HepG2 (cell line): Measurements from ENCODE around the gene APOM. TPM values are rescaled to one million over a fixed set of nuclear protein-coding genes. Genes with fewer than 3 reads are reported as not detected.

Source experiments
- ATAC-seq: fragments of 200-7000 bp; cut with Tn5 transposase; 3 replicates; pipeline ENCODE4 v1.9.1; 2020; ENCODE audit warnings: mild to moderate bottlenecking, moderate library complexity
- Bru-seq: library from RNA; stranded (reverse); fragments of 400-500 nt; gene quantifications from one replicate; lab custom pipeline; 2021; lab: Mats Ljungman, UMichigan
- BruChase-seq, 2 experiments: library from RNA; stranded (reverse); fragments of 400-500 nt; gene quantifications; one replicate each; lab custom pipeline; 2021; lab: Mats Ljungman, UMichigan
- BruUV-seq: library from RNA; stranded (reverse); fragments of 400-500 nt; replicated peaks from 2 replicates; lab custom pipeline; 2021; lab: Mats Ljungman, UMichigan
- CTCF ChIA-PET: fragments of 300-600 bp; formaldehyde crosslinking; extraction: SDS; loops from one replicate; lab custom pipeline; 2021; ENCODE audit warnings: low total read pairs, inconsistent platforms, low intra/inter-chr PET ratio; lab: Yijun Ruan, JAX
- POLR2A ChIA-PET: fragments of 350-600 bp; sonication (Branson Sonifier 250); formaldehyde crosslinking; loops from one replicate; lab custom pipeline; 2020; ENCODE audit warnings: antibody characterized with exemption, inconsistent platforms; lab: Yijun Ruan, JAX
- DNase-seq: peaks from one replicate; pipeline ENCODE4 v3.0.0-alpha.2; 2015; ENCODE audit warnings: low spot score
- FAIRE-seq: peaks from 3 replicates; lab custom pipeline; 2011; peaks lifted over from hg19 to GRCh38; lab: Jason Lieb, UNC
- H2AFZ ChIP-seq: one replicate; pipeline ENCODE4 v1.6.1; 2011; ENCODE audit warnings: low read length, inconsistent platforms
- H3K27ac ChIP-seq: fragments of 300-600 bp; 3 replicates; pipeline ENCODE4 v1.8.0; 2011; ENCODE audit warnings: mixed run types, mild to moderate bottlenecking, mixed read lengths, low read length, inconsistent platforms; ENCODE audit not compliant: insufficient read depth; ENCODE audit errors: extremely low read length
- H3K27me3 ChIP-seq, 2 experiments: fragments of 200-600 bp in 1 of 2; 2 replicates in 1 of 2; 3 replicates in 1 of 2; pipeline versions ENCODE4 v1.6.0 to v1.8.0; 2011; ENCODE audit warnings: low read length in 2 of 2, mild to moderate bottlenecking in 2 of 2, moderate library complexity in 2 of 2, inconsistent platforms in 1 of 2; ENCODE audit not compliant: insufficient read depth in 2 of 2, control insufficient read depth in 1 of 2
- H3K36me3 ChIP-seq, 2 experiments: fragments of 200-600 bp in 1 of 2; replicated peaks in 1 of 2; 2 replicates in 1 of 2; 3 replicates in 1 of 2; pipeline versions ENCODE4 v1.5.1 to v1.8.0; 2011; ENCODE audit warnings: low read length in 2 of 2, inconsistent platforms in 1 of 2; ENCODE audit not compliant: insufficient read depth in 2 of 2, control insufficient read depth in 1 of 2
- H3K4me1 ChIP-seq: 2 replicates; pipeline ENCODE4 v1.5.1; 2012; ENCODE audit warnings: low read length, inconsistent platforms; ENCODE audit not compliant: insufficient read depth
- H3K4me2 ChIP-seq: 2 replicates; pipeline ENCODE4 v1.6.0; 2011; ENCODE audit warnings: low read depth, low read length, inconsistent platforms
- H3K4me3 ChIP-seq, 3 experiments: fragments of 200-600 bp in 1 of 3; sonication (generic), shearing (Covaris generic) in 1 of 3; replicated peaks in 1 of 3; 2 replicates each; pipeline ENCODE4 v1.5.1; 2011 to 2016; ENCODE audit warnings: low read length in 3 of 3, inconsistent platforms in 2 of 3, low read depth in 2 of 3, mild to moderate bottlenecking in 2 of 3, control low read depth in 1 of 3, mixed read lengths in 1 of 3; ENCODE audit not compliant: insufficient read depth in 1 of 3
- H3K79me2 ChIP-seq: one replicate; pipeline ENCODE4 v1.6.1; 2011; ENCODE audit warnings: low read length, inconsistent platforms; ENCODE audit not compliant: insufficient read depth
- H3K9ac ChIP-seq: 2 replicates; pipeline ENCODE4 v1.6.0; 2011; ENCODE audit warnings: mild to moderate bottlenecking, low read depth, low read length, inconsistent platforms; ENCODE audit not compliant: insufficient read depth
- H3K9me3 ChIP-seq: 2 replicates; pipeline ENCODE4 v1.5.1; 2012; ENCODE audit warnings: mild to moderate bottlenecking, low read length
- H4K20me1 ChIP-seq: 2 replicates; pipeline ENCODE4 v1.6.0; 2011; ENCODE audit warnings: inconsistent platforms, mild to moderate bottlenecking, low read length, moderate library complexity; ENCODE audit not compliant: insufficient read depth
- BRCA1 ChIP-seq: sonication (generic); formaldehyde crosslinking; IDR thresholded peaks from 2 replicates; pipeline ENCODE4 v1.4.0; 2020; ENCODE audit warnings: missing genetic modification reagents
- CBX2 ChIP-seq, 2 experiments: fragments of 200-600 bp in 1 of 2; sonication (generic); formaldehyde crosslinking in 1 of 2; IDR thresholded peaks; 2 replicates each; pipeline versions ENCODE4 v1.7.0 to v1.8.1; 2018 to 2022; ENCODE audit warnings: low read depth in 2 of 2, low read length in 1 of 2, mild to moderate bottlenecking in 1 of 2, missing genetic modification reagents in 1 of 2
- CREB1 ChIP-seq, 2 experiments: fragments of 450-650 bp in 1 of 2; IDR thresholded peaks; 2 replicates each; pipeline ENCODE4 v1.6.1; 2016 to 2017; ENCODE audit warnings: control low read depth in 1 of 2, mild to moderate bottlenecking in 1 of 2, missing compliant biosample characterization in 1 of 2, missing genetic modification characterization in 1 of 2
- FOXP1 ChIP-seq, 2 experiments: fragments of 450-650 bp in 1 of 2; IDR thresholded peaks; 2 replicates each; pipeline ENCODE4 v1.6.1; 2017 to 2018; ENCODE audit warnings: antibody characterized with exemption in 1 of 2
- GTF3A ChIP-seq: sonication (generic); formaldehyde crosslinking; conservative IDR thresholded peaks from 2 replicates; pipeline ENCODE4 v1.4.0; 2020; ENCODE audit warnings: mild to moderate bottlenecking, missing genetic modification reagents
- HNRNPUL1 ChIP-seq: fragments of 200-400 bp; formaldehyde crosslinking; IDR thresholded peaks from 2 replicates; pipeline ENCODE4 v1.6.1; 2017; ENCODE audit warnings: low read depth, mild to moderate bottlenecking, low read length, moderate library complexity
- KLF12 ChIP-seq: sonication (generic); formaldehyde crosslinking; IDR thresholded peaks from 2 replicates; pipeline ENCODE4 v1.4.0; 2020; ENCODE audit warnings: missing genetic modification reagents, borderline replicate concordance
- NFRKB ChIP-seq: fragments of 450-650 bp; IDR thresholded peaks from 2 replicates; pipeline ENCODE4 v1.6.1; 2017
- ZBTB42 ChIP-seq: sonication (generic); formaldehyde crosslinking; IDR thresholded peaks from 2 replicates; pipeline ENCODE4 v1.5.0; 2020; ENCODE audit warnings: mild to moderate bottlenecking, missing genetic modification reagents
- ZNF569 ChIP-seq: sonication (generic); formaldehyde crosslinking; IDR thresholded peaks from 2 replicates; pipeline ENCODE4 v1.5.0; 2020; ENCODE audit warnings: mild to moderate bottlenecking, missing genetic modification reagents, moderate library complexity, borderline replicate concordance
- WGBS: methylation state at CpG from one replicate; pipeline ENCODE4 v1.1.6; 2017; ENCODE audit warnings: low lambda C conversion rate; 5-methylcytosine and 5-hydroxymethylcytosine counted together
- in situ Hi-C: cut with HindIII; loops from 2 replicates; pipeline ENCODE4 v1.10.0; 2017; ENCODE audit warnings: low pct_unique_long_range_greater_than_20kb; ENCODE audit not compliant: extremely low pct_ligation_motif_present
- intact Hi-C: fragments of 100-400 bp; cut with micrococcal nuclease; formaldehyde crosslinking; loops from one replicate; pipeline ENCODE4 v1.10.0; 2022; ENCODE audit not compliant: unreplicated experiment
- long read RNA-seq, 2 experiments: library from RNA in 1 of 2; library from polyadenylated mRNA in 1 of 2; stranded (forward) in 1 of 2; unstranded in 1 of 2; transcript quantifications; one replicate each; pipeline ENCODE4 v2.0.0, GENCODE V29; 2019 to 2022
- polyA minus RNA-seq, 3 experiments: library from RNA; depleted of rRNA, polyadenylated mRNA; stranded (reverse); fragments of >200 nt; gene quantifications; 2 replicates each; pipeline ENCODE4 v1.2.3, GENCODE V29; 2011; ENCODE audit warnings: low replicate concordance in 1 of 3
- polyA plus RNA-seq, 8 experiments: library from polyadenylated mRNA; depleted of rRNA in 3 of 8; stranded (reverse) in 7 of 8; unstranded in 1 of 8; fragments of >200 nt; fragmentation: Illumina TruSeq in 4 of 8; extraction: Trizol in 4 of 8; gene quantifications; 2 replicates each; pipeline versions ENCODE4 v1.2.1 to v1.2.3, GENCODE V29; 2011 to 2016; ENCODE audit warnings: low read depth in 4 of 8, missing spikeins in 1 of 8, mixed read lengths in 1 of 8; ENCODE audit not compliant: insufficient read depth in 1 of 8
- total RNA-seq, 5 experiments: library from RNA; depleted of rRNA; stranded (reverse); fragments of >200 nt; fragmentation: Illumina TruSeq; extraction: Trizol; gene quantifications; 2 replicates each; pipeline ENCODE4 v1.2.3, GENCODE V29; 2016; ENCODE audit warnings: low read depth in 1 of 5
- TF ChIP-seq, protein P1 (sequence below), 2 experiments: sonication (generic) in 1 of 2; formaldehyde crosslinking in 1 of 2; IDR thresholded peaks; 2 replicates each; pipeline versions ENCODE4 v1.4.0 to v1.6.1; 2016 to 2020; ENCODE audit warnings: borderline replicate concordance in 1 of 2, low read depth in 1 of 2, mild to moderate bottlenecking in 1 of 2, missing genetic modification reagents in 1 of 2

Gene APOM
- total RNA-seq (2016; rRNA removed; fragmentation: Illumina TruSeq; extraction: Trizol) = 52.9 and 98.2 TPM in 2 replicates
- total RNA-seq (2016; cell fraction: cytosol; rRNA removed; fragmentation: Illumina TruSeq; extraction: Trizol; ENCODE audit: low read depth) = 43.4 and 48.4 TPM in 2 replicates
- total RNA-seq (2016; cell fraction: insoluble cytoplasmic fraction; rRNA removed; fragmentation: Illumina TruSeq; extraction: Trizol) = 49.1 and 105 TPM in 2 replicates
- total RNA-seq (2016; cell fraction: membrane; rRNA removed; fragmentation: Illumina TruSeq; extraction: Trizol) = 24.9 and 27.7 TPM in 2 replicates
- 80.5 and 97.5 TPM in 2 replicates for total RNA-seq (2016; cell fraction: nucleus; rRNA removed; fragmentation: Illumina TruSeq; extraction: Trizol)
- 1,140 and 1,216 TPM in 2 replicates for polyA plus RNA-seq (2011; rRNA removed)
- 931 and 1,024 TPM in 2 replicates for polyA plus RNA-seq (2011; cell fraction: cytosol; rRNA removed)
- polyA plus RNA-seq (2011; cell fraction: nucleus; rRNA removed) = 672 and 801 TPM in 2 replicates
- 414 and 633 TPM in 2 replicates for polyA plus RNA-seq (2012)
- polyA plus RNA-seq (2016; cell fraction: cytosol; fragmentation: Illumina TruSeq; extraction: Trizol; ENCODE audit: low read depth) = 40.2 and 51.8 TPM in 2 replicates
- 55.3 and 56.0 TPM in 2 replicates for polyA plus RNA-seq (2016; cell fraction: insoluble cytoplasmic fraction; fragmentation: Illumina TruSeq; extraction: Trizol; ENCODE audit: low read depth)
- polyA plus RNA-seq (2016; cell fraction: membrane; fragmentation: Illumina TruSeq; extraction: Trizol; ENCODE audit: low read depth) = 20.7 and 25.6 TPM in 2 replicates
- polyA plus RNA-seq (2016; cell fraction: nucleus; fragmentation: Illumina TruSeq; extraction: Trizol; ENCODE audit: insufficient read depth, low read depth) = 129 and 139 TPM in 2 replicates
- 3.4 and 446 TPM in 2 replicates for polyA minus RNA-seq (2011; rRNA and poly(A)+ RNA removed; ENCODE audit: low replicate concordance)
- 154 and 168 TPM in 2 replicates for polyA minus RNA-seq (2011; cell fraction: cytosol; rRNA and poly(A)+ RNA removed)
- polyA minus RNA-seq (2011; cell fraction: nucleus; rRNA and poly(A)+ RNA removed) = 110 and 177 TPM in 2 replicates
- Bru-seq, nascent RNA = percentile 82 among the genes with signal in this experiment
- percentile 78 among the genes with signal in this experiment for BruChase-seq, experiment 1, labeled RNA remaining after a 6-hour chase
- percentile 73 among the genes with signal in this experiment for BruChase-seq, experiment 2, labeled RNA remaining after a 2-hour chase
- long read RNA-seq, experiment 1, transcript APOM-201 (6 exons, 1,184 nt) = major isoform, 661 of 755 reads
- long read RNA-seq, experiment 1, partial matches to known transcripts = 25 of 755 reads
- long read RNA-seq, experiment 1, other reads (novel, unspliced or antisense) = 69 of 755 reads
- long read RNA-seq, experiment 2, transcript APOM-201 (6 exons, 1,184 nt) = major isoform, 361 of 442 reads
- long read RNA-seq, experiment 2, partial matches to known transcripts = 20 of 442 reads
- long read RNA-seq, experiment 2, other reads (novel, unspliced or antisense) = 59 of 442 reads

DNA sequence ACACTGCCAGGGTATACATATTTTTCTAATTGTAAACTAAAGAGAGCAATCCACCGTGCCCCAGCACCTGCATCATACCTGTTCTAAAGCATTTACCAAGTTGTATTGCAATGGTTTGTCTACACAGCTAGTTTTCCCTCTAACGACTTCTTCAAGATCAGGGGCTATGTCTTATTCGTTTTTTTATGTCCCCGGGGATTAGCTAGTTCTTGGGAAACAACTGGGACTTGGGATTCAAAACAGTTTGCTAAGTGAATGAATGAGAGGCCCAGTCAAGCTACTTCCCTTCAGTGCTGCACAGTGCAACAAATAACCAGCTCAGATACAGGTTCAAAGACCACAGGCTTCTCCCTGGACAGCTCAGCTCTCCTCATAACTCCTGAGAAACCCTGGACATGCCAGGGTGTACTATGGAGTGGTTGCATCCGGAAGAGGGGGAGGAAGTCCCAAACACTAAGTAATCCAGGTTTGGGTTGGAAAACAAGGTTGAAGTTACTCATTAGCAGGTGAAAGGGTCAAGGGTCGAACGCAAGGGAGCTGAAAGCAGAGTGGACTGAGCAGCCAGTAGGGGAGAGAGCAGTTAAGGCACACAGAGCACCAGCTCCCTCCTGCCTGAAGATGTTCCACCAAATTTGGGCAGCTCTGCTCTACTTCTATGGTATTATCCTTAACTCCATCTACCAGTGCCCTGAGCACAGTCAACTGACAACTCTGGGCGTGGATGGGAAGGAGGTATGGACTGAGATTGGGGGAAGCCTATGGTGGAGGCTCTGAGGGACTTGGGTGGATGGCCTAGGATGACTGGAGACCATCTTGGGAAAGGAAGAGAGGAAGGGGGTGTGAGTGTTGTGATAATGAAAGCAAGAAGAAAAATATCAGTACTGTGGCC lies at the start of gene APOM:
APOM (plus strand) TSS at position 546 of the 889 bp plus-strand sequence; CDS start at position 619, 73 bp downstream.
- intact Hi-C loops (loop anchor here (10.0 kb wide), 1 partner anchor 111 kb away; the partner anchor contains the start of genes ATP6V1G2, DDX39B and NFKBIL1), in situ Hi-C loops (no loop called here)
- Histone ChIP-seq H3K9ac (peak within 1 kb of the TSS; percentile 76), H3K9me3 (no peaks in the 10 kb centered on the region), H2AFZ (no peak within 1 kb of the TSS), H3K4me2 (peak within 1 kb of the TSS; percentile 100), H3K79me2 (peaks cover 65% of the 10 kb centered on the region), H3K27ac (peak within 1 kb of the TSS; percentile 96), H3K4me3 (peak within 1 kb of the TSS; percentile 57 to 78 (median 72)), H3K4me1 (peaks cover 79% of the 10 kb centered on the region), H3K27me3 (no peaks in the 10 kb centered on the region; a peak in 2 of 5 replicates), H3K36me3 (peaks cover 6 to 19% of the 10 kb centered on the region in 2 experiments), H4K20me1 (peaks cover 19% of the 10 kb centered on the region; the same call in 1 of the 2 replicates)
- under 1% methylated on average over 8 of the region's 8 CpGs for WGBS
- CTCF ChIA-PET = no interaction called here
- POLR2A ChIA-PET = interaction anchor here (0.8 to 8.0 kb wide), 44 partner anchors 8 to 474 kb away, joined by 3 to 438 read pairs (median 5); partner anchors contain the start of genes ABHD16A, AIF1, ATP6V1G2 and C2
- DNase-seq = peak; percentile 100
- peak; percentile 75 for ATAC-seq
- peak; percentile 100 for FAIRE-seq
- BruUV-seq = no TSS peak
- TF ChIP-seq CBX2 (IDR thresholded peaks at IDR 0.05; ENCODE audit: low read depth, low read length) (no peak), CBX2 (CRISPR knock-in tag; IDR thresholded peaks at IDR 0.05; ENCODE audit: low read depth) (no peak), NFRKB (no peak), FOXP1 (IDR thresholded peaks at IDR 0.05) (peak; percentile 65; the same call in 1 of the 2 replicates), FOXP1 (CRISPR knock-in tag; IDR thresholded peaks at IDR 0.05) (peak; percentile 95), BRCA1 (CRISPR knock-in tag) (peak; percentile 91; the same call in 1 of the 2 replicates), HNRNPUL1 (no peak), KLF12 (CRISPR knock-in tag) (peak; percentile 96), CREB1 (IDR thresholded peaks at IDR 0.05) (no peak), CREB1 (CRISPR knock-in tag; IDR thresholded peaks at IDR 0.05) (no peak), ZBTB42 (0 out of 2 replicates have a peak, but pooled peaks have one; percentile 70), ZNF569 (CRISPR knock-in tag) (no peak), GTF3A (peak; percentile 65; the same call in 1 of the 2 replicates)
- TF ChIP-seq, protein P1, sequence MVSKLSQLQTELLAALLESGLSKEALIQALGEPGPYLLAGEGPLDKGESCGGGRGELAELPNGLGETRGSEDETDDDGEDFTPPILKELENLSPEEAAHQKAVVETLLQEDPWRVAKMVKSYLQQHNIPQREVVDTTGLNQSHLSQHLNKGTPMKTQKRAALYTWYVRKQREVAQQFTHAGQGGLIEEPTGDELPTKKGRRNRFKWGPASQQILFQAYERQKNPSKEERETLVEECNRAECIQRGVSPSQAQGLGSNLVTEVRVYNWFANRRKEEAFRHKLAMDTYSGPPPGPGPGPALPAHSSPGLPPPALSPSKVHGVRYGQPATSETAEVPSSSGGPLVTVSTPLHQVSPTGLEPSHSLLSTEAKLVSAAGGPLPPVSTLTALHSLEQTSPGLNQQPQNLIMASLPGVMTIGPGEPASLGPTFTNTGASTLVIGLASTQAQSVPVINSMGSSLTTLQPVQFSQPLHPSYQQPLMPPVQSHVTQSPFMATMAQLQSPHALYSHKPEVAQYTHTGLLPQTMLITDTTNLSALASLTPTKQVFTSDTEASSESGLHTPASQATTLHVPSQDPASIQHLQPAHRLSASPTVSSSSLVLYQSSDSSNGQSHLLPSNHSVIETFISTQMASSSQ (IDR thresholded peaks at IDR 0.05; ENCODE audit: low read depth) = peak; percentile 98
- TF ChIP-seq, protein P1 (CRISPR knock-in tag; IDR thresholded peaks at IDR 0.05; ENCODE audit: borderline replicate concordance) = peak; percentile 99
